ENCODE data around the gene OR11H6.
"Not testable (repeated sequence)": the region's sequence is repeated elsewhere in the genome, so short reads cannot be mapped to it uniquely, and the experiment has no call there.

OR11H6 gene, protein sequence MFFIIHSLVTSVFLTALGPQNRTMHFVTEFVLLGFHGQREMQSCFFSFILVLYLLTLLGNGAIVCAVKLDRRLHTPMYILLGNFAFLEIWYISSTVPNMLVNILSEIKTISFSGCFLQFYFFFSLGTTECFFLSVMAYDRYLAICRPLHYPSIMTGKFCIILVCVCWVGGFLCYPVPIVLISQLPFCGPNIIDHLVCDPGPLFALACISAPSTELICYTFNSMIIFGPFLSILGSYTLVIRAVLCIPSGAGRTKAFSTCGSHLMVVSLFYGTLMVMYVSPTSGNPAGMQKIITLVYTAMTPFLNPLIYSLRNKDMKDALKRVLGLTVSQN

DNA sequence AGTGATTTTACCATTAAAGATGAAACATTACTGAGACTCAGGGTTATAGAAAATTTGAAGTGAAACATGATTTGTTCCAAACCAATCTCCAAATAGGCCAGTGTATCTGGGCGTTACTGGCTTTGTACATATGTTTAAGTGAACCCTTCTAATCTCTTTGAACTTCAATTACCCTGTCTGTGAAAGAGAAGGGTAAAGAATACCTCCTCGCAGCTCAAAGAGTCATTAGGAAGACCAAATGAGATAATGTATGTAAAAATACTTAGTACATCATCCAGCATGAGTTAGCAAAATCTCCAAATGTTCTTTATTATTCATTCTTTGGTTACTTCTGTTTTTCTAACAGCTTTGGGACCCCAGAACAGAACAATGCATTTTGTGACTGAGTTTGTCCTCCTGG, at the start of gene OR11H6:
Gene OR11H6 (plus strand): TSS at position 301 of the 400 bp plus-strand sequence. CDS start 0 bp downstream, at position 301.
- DNase-seq = no peak

DNA sequence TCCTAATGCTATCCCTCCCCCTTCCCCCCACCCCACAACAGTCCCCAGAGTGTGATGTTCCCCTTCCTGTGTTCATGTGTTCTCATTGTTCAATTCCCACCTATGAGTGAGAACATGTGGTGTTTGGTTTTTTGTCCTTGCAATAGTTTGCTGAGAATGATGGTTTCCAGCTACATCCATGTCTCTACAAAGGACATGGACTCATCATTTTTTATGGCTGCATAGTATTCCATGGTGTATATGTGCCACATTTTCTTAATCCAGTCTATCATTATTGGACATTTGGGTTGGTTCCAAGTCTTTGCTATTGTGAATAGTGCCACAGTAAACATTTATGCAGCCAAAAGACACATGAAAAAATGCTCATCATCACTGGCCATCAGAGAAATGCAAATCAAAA, 49.3 kb upstream of the OR11H6 start:
- not testable (repeated sequence) for DNase-seq

- no peak for DNase-seq
Measured at GRCh38 chr14:20176330-20176729, 47.2 kb upstream of the OR11H6 start.

GRCh38 chr14:20177433-20177974, 46.0 kb upstream of the OR11H6 start:
- no peak for DNase-seq

- DNase-seq = peak; percentile 62
Measured at GRCh38 chr14:20179218-20179617, 44.3 kb upstream of the OR11H6 start.

DNA sequence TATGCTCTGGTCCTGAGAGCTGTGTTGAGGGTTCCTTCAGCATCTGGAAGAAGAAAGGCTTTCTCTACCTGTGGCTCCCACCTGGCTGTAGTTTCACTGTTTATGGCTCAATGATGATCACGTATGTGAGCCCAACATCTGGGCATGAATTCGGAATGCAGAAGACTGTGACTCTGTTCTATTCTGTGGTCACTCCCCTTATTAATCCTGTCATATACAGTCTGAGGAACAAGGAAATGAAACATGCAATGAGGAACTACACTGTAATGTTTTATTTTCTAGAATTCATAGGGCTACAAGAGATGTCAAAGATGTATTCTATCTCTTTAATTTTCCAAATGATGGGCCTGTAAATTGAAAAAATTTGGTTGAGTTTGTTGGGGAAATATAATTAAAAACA, 43.6 kb upstream of the OR11H6 start:
- peak; percentile 53 for DNase-seq

GRCh38 chr14:20180486-20180885, 43.0 kb upstream of the OR11H6 start:
- peak; percentile 41 for DNase-seq

GRCh38 chr14:20184181-20184580, 39.3 kb upstream of the OR11H6 start:
- DNase-seq = no peak

DNA sequence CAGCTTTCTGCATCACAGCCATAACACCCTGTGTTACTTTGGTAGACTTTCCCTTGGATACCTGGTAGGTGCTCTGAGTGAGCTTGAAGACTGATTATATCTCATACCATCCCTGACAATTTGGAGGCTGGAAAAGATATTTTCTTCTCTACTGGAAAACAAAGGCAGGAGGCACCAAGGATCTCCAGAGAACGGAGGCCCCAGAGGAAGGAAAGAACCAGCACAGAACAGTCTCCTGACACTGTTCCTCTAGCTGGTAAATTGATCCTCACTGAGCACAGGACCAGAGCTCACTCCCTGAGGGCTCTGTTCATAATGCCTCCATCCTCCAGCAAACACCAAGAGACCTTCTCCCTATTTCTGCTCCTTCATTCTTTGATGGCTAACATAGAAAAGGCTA, 32.9 kb upstream of the OR11H6 start, which contains the start of gene OR11G2:
Gene OR11G2 (plus strand): TSS at position 301 of the 400 bp plus-strand sequence. CDS start 6,542 bp downstream, outside the sequence.
- DNase-seq = no peak

- DNase-seq = no peak
Measured at GRCh38 chr14:20191396-20191795, 32.1 kb upstream of the OR11H6 start.

- no peak for DNase-seq
Measured at GRCh38 chr14:20194101-20194500, 29.4 kb upstream of the OR11H6 start.

DNA sequence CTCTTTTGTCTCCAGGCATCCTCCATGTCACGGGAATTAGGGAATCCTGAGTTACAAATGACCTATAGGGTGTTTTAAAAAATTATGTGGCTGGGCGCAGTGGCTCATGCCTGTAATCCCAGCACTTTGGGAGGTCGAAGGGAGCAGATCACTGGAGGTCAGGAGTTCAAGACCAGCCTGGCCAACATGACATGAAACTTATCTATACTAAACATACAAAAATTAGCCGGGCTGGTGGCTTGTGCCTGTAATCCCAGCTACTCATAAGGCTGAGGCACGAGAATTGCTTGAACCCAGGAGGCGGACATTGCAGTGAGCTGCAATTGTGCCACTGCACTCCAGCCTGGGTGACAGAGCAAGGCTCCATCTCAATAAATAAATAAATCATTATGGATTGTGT, 28.3 kb upstream of the OR11H6 start:
- DNase-seq = not testable (repeated sequence)

GRCh38 chr14:20195911-20196310, 27.6 kb upstream of the OR11H6 start:
- no peak for DNase-seq

DNA sequence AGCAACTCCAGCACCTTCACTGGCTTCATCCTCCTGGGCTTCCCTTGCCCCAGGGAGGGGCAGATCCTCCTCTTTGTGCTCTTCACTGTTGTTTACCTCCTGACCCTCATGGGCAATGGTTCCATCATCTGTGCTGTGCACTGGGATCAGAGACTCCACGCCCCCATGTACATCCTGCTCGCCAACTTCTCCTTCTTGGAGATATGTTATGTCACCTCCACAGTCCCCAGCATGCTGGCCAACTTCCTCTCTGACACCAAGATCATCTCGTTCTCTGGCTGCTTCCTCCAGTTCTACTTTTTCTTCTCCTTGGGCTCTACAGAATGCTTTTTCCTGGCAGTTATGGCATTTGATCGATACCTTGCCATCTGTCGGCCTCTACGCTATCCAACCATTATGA, 26.1 kb upstream of the OR11H6 start:
- peak; percentile 44 for DNase-seq

- no peak for DNase-seq
Measured at GRCh38 chr14:20198991-20199390, 24.5 kb upstream of the OR11H6 start.

DNA sequence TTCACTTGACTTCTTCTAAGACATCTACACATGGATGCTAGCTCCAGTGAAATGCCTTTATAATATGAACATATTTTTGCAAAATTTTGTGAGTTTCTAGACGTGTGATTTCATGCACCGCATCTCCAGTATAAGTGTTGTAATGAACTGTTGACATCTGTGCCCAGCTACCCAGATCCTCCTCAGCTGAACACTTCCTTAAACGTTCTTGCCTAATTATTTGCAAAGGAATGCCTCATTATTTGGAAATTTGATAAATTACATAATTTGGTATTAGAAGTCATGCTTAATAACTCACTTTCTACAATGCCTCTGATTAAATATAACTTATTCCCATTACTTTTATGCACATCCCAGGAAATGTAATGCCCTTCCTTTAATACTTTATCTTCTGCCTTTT, 18.8 kb upstream of the OR11H6 start:
- peak; percentile 67 for DNase-seq

DNA sequence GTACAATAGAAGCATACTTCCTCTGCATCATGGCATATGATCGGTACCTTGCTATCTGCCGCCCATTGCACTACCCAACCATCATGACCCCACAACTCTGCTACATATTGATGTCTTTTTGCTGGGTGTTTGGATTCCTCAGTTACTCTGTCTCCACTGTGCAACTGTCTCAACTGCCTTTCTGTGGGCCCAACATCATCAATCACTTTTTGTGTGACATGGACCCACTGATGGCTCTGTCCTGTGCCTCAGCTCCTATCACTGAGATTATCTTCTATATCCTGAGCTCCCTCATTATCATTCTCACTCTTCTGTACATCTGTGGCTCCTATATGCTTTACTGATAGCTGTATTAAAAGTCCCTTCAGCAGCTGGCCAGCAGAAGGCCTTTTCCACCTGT, 13.9 kb upstream of the OR11H6 start:
- DNase-seq = no peak

DNA sequence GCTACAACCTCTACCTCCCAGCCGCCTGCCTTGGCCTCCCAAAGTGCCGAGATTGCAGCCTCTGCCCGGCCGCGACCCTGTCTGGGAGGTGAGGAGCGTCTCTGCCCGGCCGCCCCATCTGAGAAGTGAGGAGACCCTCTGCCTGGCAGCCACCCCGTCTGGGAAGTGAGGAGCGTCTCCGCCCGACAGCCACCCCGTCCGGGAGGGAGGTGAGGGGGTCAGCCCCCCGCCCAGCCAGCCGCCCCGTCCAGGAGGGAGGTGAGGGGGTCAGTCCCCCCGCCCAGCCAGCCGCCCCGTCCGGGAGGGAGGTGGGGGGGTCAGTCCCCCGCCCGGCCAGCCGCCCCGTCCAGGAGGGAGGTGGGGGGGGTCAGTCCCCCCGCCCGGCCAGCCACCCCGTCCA, 11.1 kb upstream of the OR11H6 start:
- not testable (repeated sequence) for DNase-seq

DNA sequence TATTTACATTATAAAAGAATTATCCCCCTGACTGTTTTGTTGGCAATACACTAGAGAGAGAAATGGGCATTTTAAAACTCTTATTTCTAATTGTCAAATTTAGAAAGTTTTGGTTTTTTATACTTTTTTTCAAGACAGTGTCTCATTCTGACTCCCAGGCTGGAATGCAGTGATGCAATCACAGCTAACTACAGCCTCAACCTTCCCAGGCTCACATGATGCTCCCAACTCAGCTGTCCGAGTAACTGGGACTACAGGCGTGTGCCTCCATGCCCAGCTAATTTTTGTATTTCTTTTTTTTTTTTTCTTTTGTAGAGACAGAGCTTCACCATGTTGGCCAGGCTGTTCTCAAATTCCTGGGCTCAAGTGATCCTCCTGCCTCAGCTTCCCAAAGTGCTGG, 8.3 kb upstream of the OR11H6 start:
- DNase-seq = no peak

DNA sequence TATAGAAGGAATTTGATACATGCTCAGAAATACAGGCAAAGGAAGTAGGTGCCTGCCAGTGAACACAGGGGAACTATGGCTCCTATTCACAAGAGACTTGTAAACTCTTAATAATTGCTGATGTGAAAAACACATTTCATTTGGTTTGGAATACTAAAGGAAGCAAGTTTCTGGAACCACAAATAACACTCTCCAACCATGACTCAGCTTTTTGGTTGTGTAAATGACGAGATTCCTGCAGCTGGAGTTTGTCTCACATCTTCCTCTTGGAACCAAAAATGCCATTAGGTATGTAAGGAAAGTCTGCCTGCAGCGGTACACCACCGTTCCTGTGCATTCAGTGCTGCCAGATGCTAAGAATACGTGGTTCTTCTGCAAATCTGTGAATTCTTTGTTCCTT, 4.5 kb upstream of the OR11H6 start:
- DNase-seq = no peak

DNA sequence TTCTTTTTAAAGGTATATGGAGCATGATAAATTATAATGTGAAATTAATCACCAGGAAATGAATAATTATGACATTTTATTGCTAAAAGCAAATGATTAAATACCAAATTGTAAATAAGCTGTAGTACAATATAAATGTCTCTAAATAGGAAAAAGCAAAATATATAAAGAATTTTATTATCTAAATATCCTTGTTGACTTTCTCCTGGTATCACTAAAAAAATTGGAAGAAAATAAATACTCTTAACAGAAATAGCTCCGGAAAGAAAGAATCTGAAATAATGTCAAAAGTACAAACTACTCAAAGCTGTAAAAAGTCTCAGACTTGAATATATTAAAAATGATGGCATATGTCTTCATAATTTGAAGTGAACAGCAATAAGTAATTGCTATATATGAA, 5.2 kb downstream of the OR11H6 start, which contains the start of gene OR11H7:
Gene OR11H7 (plus strand): TSS at position 301 of the 400 bp plus-strand sequence.
- no peak for DNase-seq

DNA sequence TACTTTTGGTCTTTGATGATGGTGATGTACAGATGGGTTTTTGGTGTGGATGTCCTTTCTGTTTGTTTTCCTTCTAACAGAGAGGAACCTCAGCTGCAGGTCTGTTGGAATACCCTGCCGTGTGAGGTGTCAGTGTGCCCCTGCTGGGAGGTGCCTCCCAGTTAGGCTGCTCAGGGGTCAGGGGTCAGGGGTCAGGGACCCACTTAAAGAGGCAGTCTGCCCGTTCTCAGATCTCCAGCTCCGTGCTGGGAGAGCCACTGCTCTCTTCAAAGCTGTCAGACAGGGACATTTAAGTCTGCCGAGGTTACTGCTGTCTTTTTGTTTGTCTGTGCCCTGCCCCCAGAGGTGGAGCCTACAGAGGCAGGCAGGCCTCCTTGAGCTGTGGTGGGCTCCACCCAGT, 11.9 kb downstream of the OR11H6 start:
- DNase-seq = not testable (repeated sequence)

- DNase-seq = peak; percentile 1
Measured at GRCh38 chr14:20247646-20248246, 24.2 kb downstream of the OR11H6 start.

DNA sequence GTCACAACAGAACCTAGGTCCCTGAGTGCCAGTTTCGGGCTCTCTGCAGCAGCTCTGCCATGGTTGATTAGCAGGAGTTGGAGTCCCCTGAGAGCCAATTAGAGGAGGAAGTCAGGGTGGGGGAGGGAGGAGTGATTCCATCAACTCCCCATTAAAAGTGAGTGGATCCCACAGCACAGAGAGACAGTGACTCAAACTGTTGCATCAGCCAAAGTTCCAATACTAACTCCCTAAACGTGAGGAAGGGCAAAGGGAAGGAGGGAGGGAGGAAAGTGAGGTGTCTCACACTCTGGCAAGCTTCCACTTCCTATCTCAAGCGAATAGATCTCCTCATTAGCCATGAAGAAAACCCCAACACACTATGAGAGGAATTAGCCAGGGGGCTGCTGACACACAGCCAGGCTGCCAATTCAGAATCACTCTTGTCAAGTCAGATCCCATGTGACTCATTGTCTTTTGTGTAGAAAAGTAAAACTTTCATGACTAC, 39.2 kb downstream of the OR11H6 start:
- no peak for DNase-seq

All from inflammatory macrophage treated with lipopolysaccharide for 4 hours (primary cell).